Measurements from ENCODE around the gene ZNF423.

GRCh38 chr16:49652456-49653172 is 203.3 kb downstream of the ZNF423 start:
- TF ChIP-seq CTCF (IDR thresholded peaks at IDR 0.05) (no peak), POLR2AphosphoS5 (IDR thresholded peaks at IDR 0.05) (peak; percentile 15)
